WTC11 (cell line): ENCODE data around the gene DKK3. TPM values are rescaled to one million over a fixed set of nuclear protein-coding genes. Genes with fewer than 3 reads are reported as not detected.

Experiments
- ATAC-seq: fragments of 200-7000 bp; cut with Tn5 transposase; 2 replicates; pipeline ENCODE4 v1.10.0; 2021; ENCODE audit warnings: mild to moderate bottlenecking, moderate library complexity
- CTCF ChIA-PET: fragments of 300-600 bp; sonication (Branson Sonifier 250); formaldehyde crosslinking; loops from one replicate; lab custom pipeline; 2021; ENCODE audit warnings: antibody characterized with exemption; lab: Charles Lee
- POLR2A ChIA-PET: fragments of 350-600 bp; sonication (Branson Sonifier 250); formaldehyde crosslinking; loops from one replicate; lab custom pipeline; 2021; ENCODE audit warnings: antibody characterized with exemption; lab: Charles Lee
- DNase-seq: peaks from one replicate; pipeline ENCODE4 v3.0.0; 2021; ENCODE audit warnings: low spot score
- H3K27ac Mint-ChIP-seq: 2 replicates; pipeline ENCODE4 v1.8.0; 2021; ENCODE audit warnings: mixed read lengths
- H3K27me3 Mint-ChIP-seq: 2 replicates; pipeline ENCODE4 v1.8.0; 2021; ENCODE audit warnings: low read depth, mild to moderate bottlenecking, moderate library complexity, mixed read lengths
- H3K36me3 Mint-ChIP-seq: 2 replicates; pipeline ENCODE4 v1.8.0; 2021; ENCODE audit warnings: mixed read lengths
- H3K4me1 Mint-ChIP-seq: 2 replicates; pipeline ENCODE4 v1.8.0; 2022; ENCODE audit warnings: mixed read lengths
- H3K4me3 Mint-ChIP-seq: 2 replicates; pipeline ENCODE4 v1.8.0; 2021; ENCODE audit warnings: mild to moderate bottlenecking, moderate library complexity, mixed read lengths
- H3K9me3 Mint-ChIP-seq: 2 replicates; pipeline ENCODE4 v1.8.0; 2021; ENCODE audit warnings: mixed read lengths
- ATF1 ChIP-seq: sonication (generic); formaldehyde crosslinking; IDR thresholded peaks from 2 replicates; pipeline ENCODE4 v1.8.1; 2023; ENCODE audit warnings: mild to moderate bottlenecking, moderate library complexity, missing genetic modification reagents
- ATF2 ChIP-seq: sonication (generic); formaldehyde crosslinking; IDR thresholded peaks from 2 replicates; pipeline ENCODE4 v1.8.1; 2022; ENCODE audit warnings: low read depth, missing genetic modification reagents, borderline replicate concordance
- ATF6 ChIP-seq: sonication (generic); formaldehyde crosslinking; IDR thresholded peaks from 2 replicates; pipeline ENCODE4 v1.8.1; 2023; ENCODE audit warnings: mild to moderate bottlenecking, missing genetic modification reagents
- CTCF ChIP-seq: fragments of 200-600 bp; IDR thresholded peaks from 2 replicates; pipeline ENCODE4 v1.8.0; 2022; ENCODE audit warnings: antibody characterized with exemption
- EMX1 ChIP-seq: fragments of 250-450 bp; sonication (Bioruptor Pico); IDR thresholded peaks from 2 replicates; pipeline ENCODE4 v1.8.0; 2021; ENCODE audit warnings: mild to moderate bottlenecking
- FOXJ3 ChIP-seq: sonication (generic); formaldehyde crosslinking; IDR thresholded peaks from 2 replicates; pipeline ENCODE4 v1.9.0; 2021; ENCODE audit warnings: missing genetic modification reagents, mild to moderate bottlenecking, borderline replicate concordance
- FOXK1 ChIP-seq: sonication (generic); formaldehyde crosslinking; IDR thresholded peaks from 2 replicates; pipeline ENCODE4 v1.8.0; 2022; ENCODE audit warnings: mild to moderate bottlenecking, moderate library complexity, missing genetic modification reagents
- HMGXB4 ChIP-seq: sonication (generic); formaldehyde crosslinking; IDR thresholded peaks from 2 replicates; pipeline ENCODE4 v1.8.1; 2023; ENCODE audit warnings: mild to moderate bottlenecking, moderate library complexity, missing genetic modification reagents
- KAT7 ChIP-seq: sonication (generic); formaldehyde crosslinking; IDR thresholded peaks from 2 replicates; pipeline ENCODE4 v1.8.1; 2023; ENCODE audit warnings: missing genetic modification reagents, mild to moderate bottlenecking, borderline replicate concordance
- NR2C2 ChIP-seq: sonication (generic); formaldehyde crosslinking; IDR thresholded peaks from 2 replicates; pipeline ENCODE4 v1.8.0; 2022; ENCODE audit warnings: mild to moderate bottlenecking, missing genetic modification reagents
- SMAD4 ChIP-seq: sonication (generic); formaldehyde crosslinking; IDR thresholded peaks from 2 replicates; pipeline ENCODE4 v1.8.0; 2022; ENCODE audit warnings: mild to moderate bottlenecking, missing genetic modification reagents
- STAT6 ChIP-seq: sonication (generic); formaldehyde crosslinking; conservative IDR thresholded peaks from 2 replicates; pipeline ENCODE4 v1.8.1; 2023; ENCODE audit warnings: mild to moderate bottlenecking, low read depth, missing genetic modification reagents, moderate library complexity
- TEAD1 ChIP-seq: sonication (generic); formaldehyde crosslinking; IDR thresholded peaks from 2 replicates; pipeline ENCODE4 v1.8.0; 2022; ENCODE audit warnings: mild to moderate bottlenecking, missing genetic modification reagents
- ZNF138 ChIP-seq: sonication (generic); formaldehyde crosslinking; conservative IDR thresholded peaks from 2 replicates; pipeline ENCODE4 v1.8.1; 2022; ENCODE audit warnings: mild to moderate bottlenecking, moderate library complexity, missing genetic modification reagents
- ZNF263 ChIP-seq: sonication (generic); formaldehyde crosslinking; IDR thresholded peaks from 2 replicates; pipeline ENCODE4 v1.8.1; 2022; ENCODE audit warnings: low read depth, mild to moderate bottlenecking, moderate library complexity, missing genetic modification reagents
- total RNA-seq: library from RNA; stranded (reverse); gene quantifications from 3 replicates; pipeline ENCODE4 v1.2.3, GENCODE V29; 2021

DKK3 gene
- total RNA-seq, 1 experiment from 2014 or later, result 17.6 TPM

GRCh38 chr11:11935536-11935935, 72.9 kb downstream of the DKK3 start:
- Mint-ChIP-seq H3K36me3 (peaks cover 21% of the 10 kb centered on the region), H3K27ac (no peak overlapping the region), H3K27me3 (no peaks in the 10 kb centered on the region), H3K4me1 (peaks cover 9% of the 10 kb centered on the region), H3K9me3 (no peaks in the 10 kb centered on the region), H3K4me3 (no peak overlapping the region)
- DNase-seq (no peak), ATAC-seq (no peak)
- TF ChIP-seq ATF1, result no peak
- no peak for TF ChIP-seq ZNF138 (CRISPR knock-in tag)
- TF ChIP-seq FOXK1 (CRISPR knock-in tag), result no peak
- TF ChIP-seq SMAD4, result no peak
- TF ChIP-seq ZNF263 (CRISPR knock-in tag), result no peak
- no peak for TF ChIP-seq NR2C2 (CRISPR knock-in tag)
- TF ChIP-seq TEAD1, result no peak
- TF ChIP-seq KAT7 (CRISPR knock-in tag), result no peak
- no peak for TF ChIP-seq ATF2 (CRISPR knock-in tag)
- TF ChIP-seq EMX1 (CRISPR knock-in tag), result no peak
- TF ChIP-seq STAT6 (CRISPR knock-in tag), result no peak
- POLR2A ChIA-PET, result no interaction called here
- CTCF ChIA-PET, result interaction anchor here (0.8 kb wide), 1 partner anchor 109 kb away, joined by 3 read pairs; no protein-coding TSS in a partner anchor

GRCh38 chr11:11931461-11932055, 76.9 kb downstream of the DKK3 start:
- no peaks in the 10 kb centered on the region for H3K27me3 Mint-ChIP-seq

More at GRCh38 chr11:11931461-11932055, 76.9 kb downstream of the DKK3 start:
- H3K9me3 Mint-ChIP-seq, result no peaks in the 10 kb centered on the region
- DNase-seq (no peak), ATAC-seq (peak; percentile 80)
- peaks cover 15% of the 10 kb centered on the region for H3K36me3 Mint-ChIP-seq
- 0 out of 2 replicates have a peak, but pooled peaks cover 2% of the 10 kb centered on the region for H3K4me1 Mint-ChIP-seq
- H3K27ac Mint-ChIP-seq, result no peak overlapping the region
- no peak overlapping the region for H3K4me3 Mint-ChIP-seq
- CTCF ChIA-PET, result interaction anchor here (0.6 to 2.3 kb wide), 14 partner anchors 9 to 357 kb away, joined by 3 to 27 read pairs (median 4); partner anchors contain the start of gene DKK3
- POLR2A ChIA-PET, result no interaction called here
- TF ChIP-seq HMGXB4, result no peak
- peak; percentile 31 for TF ChIP-seq CTCF
- no peak for TF ChIP-seq ATF6 (CRISPR knock-in tag)
- TF ChIP-seq FOXJ3 (CRISPR knock-in tag), result no peak
- TF ChIP-seq TEAD1, result no peak
- TF ChIP-seq, all 79 proteins: peak for 1
